ENCODE measurements around the gene INSC.

GRCh38 chr11:15177491-15177890, 62.8 kb downstream of the INSC start:
- TF ChIP-seq POLR2AphosphoS5 (IDR thresholded peaks at IDR 0.05) (no peak), POLR2A (IDR thresholded peaks at IDR 0.05) (no peak)

Data from spleen (tissue), 3 donors.